Activated naive CD8-positive, alpha-beta T cell treated with anti-CD3 and anti-CD28 coated beads, Interleukin-2, amount 50 U/mL, for 24 hours (primary cell): ENCODE measurements around the gene FAM98A.

Source experiments
- ATAC-seq: fragments of 150-1000 bp; cut with Tn5 transposase; one replicate; pipeline ENCODE4 v1.10.0; 2021
- DNase-seq: peaks from one replicate; pipeline ENCODE4 v3.0.0; 2021
- H3K27ac Mint-ChIP-seq: one replicate; pipeline ENCODE4 v1.8.0; 2021; ENCODE audit warnings: mild to moderate bottlenecking, mixed read lengths
- H3K27me3 Mint-ChIP-seq: one replicate; pipeline ENCODE4 v1.8.0; 2021; ENCODE audit warnings: mixed read lengths
- H3K36me3 Mint-ChIP-seq: one replicate; pipeline ENCODE4 v1.8.0; 2021; ENCODE audit warnings: low read depth, mixed read lengths
- H3K4me1 Mint-ChIP-seq: one replicate; pipeline ENCODE4 v1.8.0; 2021; ENCODE audit warnings: mixed read lengths
- H3K4me3 Mint-ChIP-seq: one replicate; pipeline ENCODE4 v1.8.0; 2021; ENCODE audit warnings: mild to moderate bottlenecking, moderate library complexity, mixed read lengths
- H3K9me3 Mint-ChIP-seq: one replicate; pipeline ENCODE4 v1.8.0; 2021; ENCODE audit warnings: mixed read lengths

Gene FAM98A

DNA sequence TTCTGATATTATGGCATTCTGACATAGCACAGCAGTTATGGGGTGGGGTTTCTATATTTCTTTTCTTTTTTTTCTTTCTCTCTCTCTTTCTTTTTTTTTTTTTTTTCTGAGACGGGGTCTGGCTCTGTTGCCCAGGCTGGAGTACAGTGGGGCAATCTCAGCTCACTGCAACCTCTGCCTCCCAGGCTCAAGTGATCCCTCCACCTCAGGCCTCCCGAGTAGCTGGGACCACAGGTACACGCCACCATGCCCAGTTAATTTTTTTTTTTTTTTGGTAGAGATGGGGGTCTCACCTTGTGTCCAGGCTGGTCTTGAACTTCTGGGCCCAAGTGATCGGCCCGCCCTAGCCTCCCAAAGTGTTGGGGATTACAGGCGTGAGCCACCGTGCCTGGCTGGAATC lies 7.5 kb upstream of the FAM98A start:
- Mint-ChIP-seq H3K36me3 (no peaks in the 10 kb centered on the region), H3K4me3 (no peak overlapping the region), H3K4me1 (no peaks in the 10 kb centered on the region), H3K27ac (no peak overlapping the region), H3K9me3 (no peaks in the 10 kb centered on the region), H3K27me3 (no peaks in the 10 kb centered on the region)
- DNase-seq (no peak), ATAC-seq (no peak)

DNA sequence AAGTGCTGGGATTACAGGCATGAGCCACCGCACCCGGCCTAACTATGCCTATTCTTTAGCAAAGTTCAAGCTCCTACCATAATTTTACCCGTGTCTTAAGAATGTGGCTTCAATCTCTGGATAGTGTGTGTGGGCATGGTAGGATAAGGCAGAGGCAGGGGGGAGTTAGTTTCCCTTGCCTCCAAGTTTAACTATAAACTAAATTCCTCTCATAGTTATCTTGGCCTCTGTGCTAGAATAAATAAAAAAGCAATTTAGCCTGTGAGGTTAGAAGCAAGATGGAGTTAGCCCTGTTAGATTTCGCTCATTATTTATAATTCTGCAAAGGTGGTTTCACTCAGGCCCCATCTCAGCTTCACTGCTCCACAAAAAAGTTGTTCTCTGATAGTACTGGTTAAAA lies 7.0 kb upstream of the FAM98A start:
- no peak for DNase-seq
- H3K9me3 Mint-ChIP-seq = no peaks in the 10 kb centered on the region

DNA sequence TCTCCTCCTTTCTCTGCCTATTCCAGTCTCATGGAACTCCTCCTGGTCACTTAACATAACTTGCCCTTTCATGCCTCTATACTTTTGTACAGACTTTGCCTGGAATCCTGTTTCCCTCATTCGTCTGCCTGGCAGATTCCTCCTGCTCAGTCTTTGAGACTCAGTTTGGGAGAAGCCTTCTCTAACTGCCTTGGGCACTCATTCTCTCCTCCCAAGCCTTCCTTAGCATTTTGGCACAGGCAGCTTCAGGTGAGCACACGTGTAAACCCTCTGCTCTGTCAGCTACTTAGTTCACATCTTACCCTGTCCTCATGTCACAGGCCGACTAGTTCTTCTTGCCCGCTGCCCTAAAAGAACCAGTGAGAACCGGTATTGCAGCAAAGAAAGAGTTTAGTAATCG lies 6.0 kb upstream of the FAM98A start:
- Mint-ChIP-seq H3K4me1 (peaks cover 3% of the 10 kb centered on the region), H3K4me3 (no peak overlapping the region), H3K27ac (no peak overlapping the region), H3K9me3 (no peaks in the 10 kb centered on the region), H3K27me3 (no peaks in the 10 kb centered on the region), H3K36me3 (no peaks in the 10 kb centered on the region)
- no peak for ATAC-seq
- DNase-seq = no peak

More for the DNA sequence above, 7.0 kb upstream of the FAM98A start:
- Mint-ChIP-seq H3K27ac (no peak overlapping the region), H3K36me3 (no peaks in the 10 kb centered on the region), H3K27me3 (no peaks in the 10 kb centered on the region), H3K4me1 (no peaks in the 10 kb centered on the region), H3K4me3 (no peak overlapping the region)
- ATAC-seq = no peak

DNA sequence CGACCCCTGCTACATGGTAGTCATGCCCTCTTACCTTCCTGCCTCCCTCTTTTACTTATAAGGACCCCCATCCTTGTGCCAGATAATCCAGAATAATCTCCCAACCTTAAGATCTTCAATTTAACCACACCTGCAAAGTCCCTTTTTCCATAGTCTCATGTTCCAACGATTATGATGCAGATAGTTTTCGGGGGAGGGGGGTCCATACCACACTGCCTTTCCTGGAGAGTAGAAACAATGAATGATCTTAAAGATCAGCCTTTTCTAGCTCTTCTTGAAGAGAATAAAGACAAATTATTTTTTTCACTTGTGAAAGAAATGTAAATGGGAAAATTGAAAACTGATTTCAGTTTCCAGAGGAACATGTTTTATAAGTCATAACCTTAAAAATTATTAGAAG lies 4.3 kb upstream of the FAM98A start:
- H3K27ac Mint-ChIP-seq = no peak overlapping the region
- DNase-seq (no peak), ATAC-seq (no peak)
- H3K27me3 Mint-ChIP-seq = peaks cover 3% of the 10 kb centered on the region
- no peak overlapping the region for H3K4me3 Mint-ChIP-seq
- peaks cover 3% of the 10 kb centered on the region for H3K36me3 Mint-ChIP-seq
- H3K4me1 Mint-ChIP-seq = peaks cover 13% of the 10 kb centered on the region
- no peaks in the 10 kb centered on the region for H3K9me3 Mint-ChIP-seq

DNA sequence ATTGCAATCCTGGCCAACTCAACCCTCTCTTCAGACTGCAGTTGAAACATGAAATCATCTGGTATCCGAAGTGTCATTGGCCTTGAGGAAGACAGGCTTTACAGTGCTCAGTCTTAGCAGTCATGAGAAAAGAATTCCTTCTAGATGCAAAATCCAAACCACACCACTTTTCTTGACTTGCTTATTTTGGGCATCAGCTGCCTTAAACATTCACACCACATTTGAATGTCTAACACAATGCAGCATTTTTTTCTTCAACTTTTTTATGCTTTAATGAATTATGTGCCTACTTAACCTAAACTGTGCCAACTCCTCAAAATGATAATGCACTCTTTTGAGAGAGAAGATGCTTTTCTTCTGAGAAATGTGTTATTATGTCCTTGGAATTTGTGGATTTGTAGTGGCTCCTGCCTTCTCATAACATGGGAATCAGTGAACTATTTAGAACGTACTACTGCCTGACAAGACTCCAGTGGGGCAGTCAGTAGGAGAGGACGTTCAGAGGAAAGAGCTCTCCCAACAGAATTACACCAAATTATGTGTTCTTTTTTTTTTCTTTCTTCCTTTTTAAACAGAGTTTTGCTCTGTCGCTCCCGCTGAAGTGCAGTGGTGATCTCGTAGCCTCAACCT lies 3.2 kb upstream of the FAM98A start:
- ATAC-seq = no peak
- H3K27ac Mint-ChIP-seq = no peak overlapping the region
- no peak for DNase-seq
- H3K36me3 Mint-ChIP-seq = peaks cover 3% of the 10 kb centered on the region
- H3K4me1 Mint-ChIP-seq = peaks cover 18% of the 10 kb centered on the region
- H3K4me3 Mint-ChIP-seq = no peak overlapping the region
- peaks cover 3% of the 10 kb centered on the region for H3K27me3 Mint-ChIP-seq
- no peaks in the 10 kb centered on the region for H3K9me3 Mint-ChIP-seq

DNA sequence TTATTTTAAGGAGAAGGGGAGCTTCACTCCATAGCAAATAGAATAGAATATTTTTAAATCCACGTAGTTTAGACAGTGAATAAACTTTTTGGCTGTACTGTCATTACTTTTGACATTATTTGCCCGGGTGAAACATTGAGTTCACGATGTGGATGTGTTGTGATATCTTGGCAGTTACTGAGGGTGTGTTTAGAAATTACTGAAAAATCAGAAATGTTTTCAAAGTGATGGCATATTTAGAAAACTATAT lies 769 bp upstream of the FAM98A start:
- H3K9me3 Mint-ChIP-seq = no peaks in the 10 kb centered on the region
- H3K27me3 Mint-ChIP-seq = peaks cover 3% of the 10 kb centered on the region
- no peak for DNase-seq
- peaks cover 31% of the 10 kb centered on the region for H3K4me1 Mint-ChIP-seq
- no peak for ATAC-seq
- peak overlapping the region; percentile 95 for H3K27ac Mint-ChIP-seq
- H3K36me3 Mint-ChIP-seq = peaks cover 8% of the 10 kb centered on the region
- H3K4me3 Mint-ChIP-seq = peak overlapping the region; percentile 96

DNA sequence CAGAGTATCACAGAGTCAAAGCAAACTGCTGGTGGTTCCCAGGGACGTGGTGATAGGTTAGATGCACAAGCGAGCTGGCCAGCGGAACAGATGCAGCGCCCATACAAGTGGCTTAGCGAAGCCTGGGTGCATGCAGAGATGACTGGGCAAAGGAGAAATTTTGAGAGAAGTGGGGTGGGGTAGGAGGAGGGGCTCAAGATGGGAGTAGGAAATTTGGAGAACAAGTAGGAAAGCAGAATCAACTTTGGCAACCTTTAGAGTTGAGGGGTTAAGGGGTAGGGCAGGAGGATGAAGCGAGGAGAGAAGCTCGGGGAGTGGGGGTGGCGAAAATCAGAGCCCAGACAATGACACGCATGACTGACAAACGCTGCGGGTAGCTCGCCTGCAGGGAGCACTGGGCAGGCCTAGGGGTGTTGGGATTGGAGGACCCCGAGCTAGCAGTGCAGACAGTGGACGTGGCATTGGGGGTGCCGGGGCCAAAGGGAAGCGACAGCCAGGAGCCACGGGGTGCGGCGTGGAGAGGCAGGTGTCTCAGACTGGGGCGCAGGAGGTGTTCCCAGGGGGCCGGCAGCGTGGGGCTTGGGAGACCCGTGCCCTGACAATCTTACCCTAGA lies 431 bp downstream of the FAM98A start:
- H3K4me3 Mint-ChIP-seq = peak overlapping the region; percentile 96
- H3K27me3 Mint-ChIP-seq = peaks cover 3% of the 10 kb centered on the region
- H3K36me3 Mint-ChIP-seq = peaks cover 17% of the 10 kb centered on the region
- peak; percentile 62 for ATAC-seq
- peak; percentile 53 for DNase-seq
- H3K4me1 Mint-ChIP-seq = peaks cover 35% of the 10 kb centered on the region
- peak overlapping the region; percentile 95 for H3K27ac Mint-ChIP-seq
- H3K9me3 Mint-ChIP-seq = no peaks in the 10 kb centered on the region

DNA sequence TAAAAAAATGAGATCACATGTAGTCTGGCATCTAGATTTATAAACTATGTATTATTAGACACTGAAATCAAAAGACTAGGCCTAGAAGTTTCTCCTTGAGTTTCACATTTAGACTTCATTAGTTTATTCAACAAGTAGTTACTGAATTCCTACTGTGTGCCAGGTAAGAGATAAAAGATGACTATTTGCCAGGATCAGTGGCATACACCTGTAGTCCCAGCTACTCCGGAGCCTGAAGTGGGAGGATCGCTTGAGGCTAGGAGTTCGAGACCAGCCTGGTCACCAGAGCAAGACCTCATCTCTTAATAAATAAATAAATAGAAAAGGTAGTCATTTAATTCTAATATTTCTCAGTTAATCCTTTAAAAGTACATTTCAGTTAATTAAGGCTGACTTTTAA lies 2.1 kb downstream of the FAM98A start:
- Mint-ChIP-seq H3K9me3 (no peaks in the 10 kb centered on the region), H3K27me3 (peaks cover 3% of the 10 kb centered on the region), H3K4me3 (peak overlapping the region; percentile 96), H3K27ac (peak overlapping the region; percentile 56), H3K36me3 (peaks cover 28% of the 10 kb centered on the region), H3K4me1 (peaks cover 36% of the 10 kb centered on the region)
- DNase-seq (no peak), ATAC-seq (no peak)

DNA sequence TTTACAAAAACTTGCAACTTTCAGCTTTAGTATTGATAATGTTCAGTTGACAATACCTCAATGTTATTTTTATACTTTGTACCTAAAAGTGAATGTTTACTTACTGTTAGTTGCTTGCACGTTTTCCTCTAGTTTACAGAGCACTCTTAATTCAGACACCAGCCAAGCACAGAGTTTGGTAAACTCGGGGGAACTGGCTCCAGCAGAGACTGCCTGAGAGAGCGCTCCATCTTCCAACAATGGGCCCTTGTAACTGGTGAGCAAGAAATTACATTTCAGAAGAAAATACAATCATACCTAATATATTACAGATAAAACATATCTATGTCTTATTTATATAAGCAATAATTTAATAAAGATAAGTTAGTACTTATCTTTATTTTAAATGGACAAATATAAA lies 3.7 kb downstream of the FAM98A start:
- Mint-ChIP-seq H3K9me3 (no peaks in the 10 kb centered on the region), H3K4me1 (peaks cover 35% of the 10 kb centered on the region), H3K4me3 (no peak overlapping the region), H3K27me3 (peaks cover 3% of the 10 kb centered on the region), H3K36me3 (peaks cover 35% of the 10 kb centered on the region), H3K27ac (no peak overlapping the region)
- no peak for DNase-seq
- no peak for ATAC-seq

DNA sequence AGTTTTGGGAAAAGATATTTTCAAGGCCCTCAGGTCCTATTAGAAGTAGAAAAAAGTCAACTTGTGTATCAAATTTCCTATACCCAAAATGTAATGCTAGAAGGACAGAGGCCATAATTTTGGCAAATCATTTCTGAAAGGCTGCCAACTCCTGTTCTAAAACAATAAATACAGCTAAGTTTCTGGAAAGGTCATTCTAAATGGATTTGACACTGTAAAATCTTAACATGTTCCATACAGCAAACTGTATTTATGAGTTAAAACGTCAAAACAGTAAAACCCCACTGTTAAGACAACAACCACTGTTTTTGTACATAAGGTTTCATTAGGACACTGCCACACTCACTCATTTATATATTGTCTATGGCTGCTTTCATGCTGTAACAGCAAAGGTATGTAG lies 9.7 kb downstream of the FAM98A start:
- H3K9me3 Mint-ChIP-seq = no peaks in the 10 kb centered on the region
- ATAC-seq (no peak), DNase-seq (no peak)
- H3K27me3 Mint-ChIP-seq = no peaks in the 10 kb centered on the region
- peaks cover 52% of the 10 kb centered on the region for H3K36me3 Mint-ChIP-seq
- no peak overlapping the region for H3K4me3 Mint-ChIP-seq
- H3K27ac Mint-ChIP-seq = no peak overlapping the region
- H3K4me1 Mint-ChIP-seq = peaks cover 6% of the 10 kb centered on the region

DNA sequence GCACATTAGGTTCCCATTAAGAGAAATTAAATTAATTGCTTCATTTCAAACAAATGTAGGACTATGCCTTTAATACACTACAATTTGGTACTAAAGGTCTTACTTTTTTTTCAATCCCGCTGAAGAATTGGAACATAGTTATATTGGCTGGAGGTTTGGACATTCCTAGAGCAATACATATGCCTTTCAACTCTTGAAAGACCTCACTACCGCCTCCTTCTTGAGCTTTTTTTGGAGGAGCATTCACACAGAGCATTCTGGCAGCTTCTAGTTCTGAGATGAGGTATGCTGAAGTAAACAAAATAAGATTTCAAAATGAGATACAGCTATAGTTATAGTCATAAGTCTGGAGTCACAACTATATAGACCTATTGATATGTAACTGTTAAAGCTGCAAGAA lies 10.9 kb downstream of the FAM98A start:
- no peak for DNase-seq
- H3K9me3 Mint-ChIP-seq = no peaks in the 10 kb centered on the region

DNA sequence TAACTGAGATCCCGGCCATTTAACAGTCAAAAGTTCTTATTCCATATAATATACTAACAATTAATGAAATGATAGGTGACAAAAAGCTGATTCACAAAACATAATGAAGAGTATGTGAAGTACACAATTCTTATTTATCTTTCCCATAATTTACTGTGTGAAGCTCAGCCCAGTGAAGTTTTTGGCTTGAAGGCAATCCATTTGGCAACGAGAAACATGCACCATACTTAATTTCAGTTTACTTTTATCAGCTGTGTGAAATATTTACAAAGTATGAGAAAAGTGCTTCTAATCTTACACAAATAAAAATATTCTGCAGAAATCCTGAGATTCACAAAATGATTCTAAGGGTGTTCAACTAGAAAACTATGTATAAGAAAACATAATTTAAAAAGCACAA lies 12.3 kb downstream of the FAM98A start:
- ATAC-seq (no peak), DNase-seq (no peak)
- no peak overlapping the region for H3K27ac Mint-ChIP-seq
- peaks cover 42% of the 10 kb centered on the region for H3K36me3 Mint-ChIP-seq
- H3K9me3 Mint-ChIP-seq = no peaks in the 10 kb centered on the region
- H3K4me3 Mint-ChIP-seq = no peak overlapping the region
- H3K27me3 Mint-ChIP-seq = no peaks in the 10 kb centered on the region
- H3K4me1 Mint-ChIP-seq = peaks cover 9% of the 10 kb centered on the region

More for the DNA sequence above, 10.9 kb downstream of the FAM98A start:
- H3K27ac Mint-ChIP-seq = no peak overlapping the region
- H3K36me3 Mint-ChIP-seq = peaks cover 44% of the 10 kb centered on the region
- H3K4me3 Mint-ChIP-seq = no peak overlapping the region
- H3K27me3 Mint-ChIP-seq = no peaks in the 10 kb centered on the region
- H3K4me1 Mint-ChIP-seq = peaks cover 4% of the 10 kb centered on the region
- no peak for ATAC-seq

DNA sequence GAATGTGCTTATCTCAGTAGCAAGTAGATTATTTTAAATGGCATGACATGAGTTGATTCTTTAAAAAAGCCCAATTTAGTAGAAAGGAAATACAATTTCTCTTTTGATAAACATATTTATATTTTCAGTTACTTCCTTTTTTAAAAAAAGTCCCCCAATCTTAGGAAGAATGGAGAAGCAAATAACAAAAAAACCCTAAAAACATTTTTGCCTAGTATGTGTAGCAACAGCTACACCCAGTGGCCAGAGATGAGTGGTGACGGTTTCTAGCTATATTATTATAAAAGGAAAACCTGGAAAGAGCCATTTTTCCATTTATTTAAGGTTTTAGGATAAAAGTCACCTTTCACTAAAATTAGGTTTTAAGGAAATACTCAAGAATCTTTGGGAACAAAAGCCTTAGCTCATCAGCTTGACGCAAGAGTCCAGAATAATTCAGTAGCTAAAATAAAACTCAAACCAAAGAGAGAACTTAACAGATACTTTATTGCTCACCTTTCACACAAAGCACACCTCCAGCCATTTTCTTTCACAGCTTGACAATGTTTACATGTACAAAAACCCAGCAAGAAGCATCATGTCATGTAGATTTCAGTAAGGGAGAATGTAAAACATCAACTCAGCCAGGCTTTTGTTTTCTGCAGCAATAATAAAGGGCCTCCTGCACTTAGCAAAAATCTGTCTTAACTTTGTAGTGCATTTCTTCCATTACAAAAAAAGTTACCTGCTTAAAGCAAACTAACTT lies 15.7 kb downstream of the FAM98A start:
- Mint-ChIP-seq H3K9me3 (no peaks in the 10 kb centered on the region), H3K36me3 (peaks cover 27% of the 10 kb centered on the region), H3K27me3 (no peaks in the 10 kb centered on the region), H3K4me3 (no peak overlapping the region), H3K4me1 (peaks cover 14% of the 10 kb centered on the region), H3K27ac (no peak overlapping the region)
- DNase-seq (no peak), ATAC-seq (no peak)

DNA sequence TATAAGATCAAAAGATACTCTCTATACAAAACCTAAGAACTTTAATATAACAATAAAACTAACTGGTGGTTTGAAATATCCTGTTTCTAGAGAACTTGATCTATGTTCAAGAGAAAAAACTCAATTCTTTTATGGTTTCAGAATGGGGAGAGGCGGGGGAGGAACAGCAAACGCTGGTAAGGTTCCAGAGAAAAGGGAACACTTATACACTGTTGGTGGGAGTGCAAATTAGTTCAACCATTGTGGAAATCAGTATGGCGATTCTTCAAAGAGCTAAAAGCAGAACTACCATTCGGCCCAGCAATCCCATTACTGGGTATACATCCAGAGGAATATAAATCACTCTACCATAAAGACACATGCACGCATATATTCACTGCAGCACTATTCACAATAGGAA lies 17.2 kb downstream of the FAM98A start:
- Mint-ChIP-seq H3K27me3 (no peaks in the 10 kb centered on the region), H3K4me3 (no peak overlapping the region), H3K4me1 (peaks cover 14% of the 10 kb centered on the region), H3K36me3 (peaks cover 22% of the 10 kb centered on the region), H3K27ac (no peak overlapping the region), H3K9me3 (no peaks in the 10 kb centered on the region)
- DNase-seq (no peak), ATAC-seq (no peak)

DNA sequence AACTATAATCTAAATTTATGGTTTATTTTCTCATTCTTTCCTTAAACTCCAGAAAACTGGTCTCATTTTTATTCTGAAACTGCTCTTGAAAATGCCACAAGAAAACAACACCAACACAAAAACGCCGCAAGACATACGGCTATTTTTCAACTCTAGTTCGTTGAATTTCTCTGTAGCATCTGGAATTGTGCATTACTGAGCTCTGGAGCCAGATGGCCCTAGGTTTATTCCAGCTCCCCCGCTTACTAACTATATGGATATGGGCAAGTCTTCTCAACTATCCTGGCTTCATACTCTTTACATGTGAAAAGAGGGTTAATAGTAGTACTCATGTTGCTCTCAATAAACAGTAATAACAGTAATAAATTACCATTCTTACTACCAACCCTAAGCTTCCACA lies 19.9 kb downstream of the FAM98A start:
- Mint-ChIP-seq H3K27me3 (no peaks in the 10 kb centered on the region), H3K27ac (no peak overlapping the region), H3K4me1 (peaks cover 14% of the 10 kb centered on the region), H3K4me3 (no peak overlapping the region), H3K36me3 (peaks cover 6% of the 10 kb centered on the region), H3K9me3 (no peaks in the 10 kb centered on the region)
- no peak for DNase-seq
- no peak for ATAC-seq
